COLO829 (cell line): ENCODE data around the gene RASAL1.

Experiments used
- DNase-seq: peaks from one replicate; pipeline ENCODE4 v3.0.0; 2012; ENCODE audit warnings: low spot score

The RASAL1 gene

DNA sequence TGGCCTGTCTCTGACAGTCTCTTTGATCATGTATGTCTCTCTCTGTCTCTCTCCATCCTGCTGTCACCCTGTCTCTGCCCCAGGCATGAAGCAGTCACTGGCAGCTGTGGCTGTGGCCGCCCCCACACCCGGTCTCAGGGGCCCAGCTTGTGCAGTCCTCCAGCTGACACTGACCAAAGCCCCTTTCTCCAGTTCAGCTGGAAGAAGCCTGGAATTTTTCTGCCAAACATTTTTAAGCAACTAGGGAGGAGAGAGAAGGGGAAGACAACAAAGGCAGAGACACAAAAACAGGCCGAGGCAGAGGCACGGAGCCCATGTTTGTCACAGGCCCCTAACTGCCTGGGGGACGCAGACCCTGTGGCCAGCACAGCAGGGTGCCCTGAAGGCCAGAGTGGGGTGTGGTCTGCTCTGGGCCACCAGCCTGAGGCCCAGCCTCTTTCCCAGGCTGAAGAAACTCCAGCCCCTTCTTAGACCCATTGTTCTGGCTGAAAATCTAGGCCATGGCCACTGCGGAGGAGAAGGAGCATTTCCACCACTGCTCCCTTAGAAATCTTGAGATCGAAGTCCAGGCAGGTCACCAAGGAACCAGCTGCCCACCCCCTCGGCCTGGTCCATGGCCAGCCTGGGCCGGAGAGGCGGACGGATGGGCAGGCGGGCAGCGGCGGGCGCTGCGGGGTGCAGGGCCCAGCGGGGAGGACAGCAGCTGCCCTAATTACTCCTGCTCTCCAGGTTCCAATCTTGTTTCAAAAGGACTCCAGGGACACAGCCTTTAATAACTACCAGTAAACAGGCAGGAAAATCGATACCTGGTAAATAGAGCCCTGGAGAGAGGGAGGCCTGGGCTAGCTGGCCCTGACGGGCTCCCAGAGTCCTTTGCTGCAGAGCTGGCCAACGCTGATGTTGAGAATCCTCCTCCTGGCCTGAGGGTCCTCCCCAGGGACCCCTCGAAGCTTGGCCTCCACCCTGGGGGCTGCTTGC is 64.1 kb downstream of the RASAL1 start:
- no peak for DNase-seq

DNA sequence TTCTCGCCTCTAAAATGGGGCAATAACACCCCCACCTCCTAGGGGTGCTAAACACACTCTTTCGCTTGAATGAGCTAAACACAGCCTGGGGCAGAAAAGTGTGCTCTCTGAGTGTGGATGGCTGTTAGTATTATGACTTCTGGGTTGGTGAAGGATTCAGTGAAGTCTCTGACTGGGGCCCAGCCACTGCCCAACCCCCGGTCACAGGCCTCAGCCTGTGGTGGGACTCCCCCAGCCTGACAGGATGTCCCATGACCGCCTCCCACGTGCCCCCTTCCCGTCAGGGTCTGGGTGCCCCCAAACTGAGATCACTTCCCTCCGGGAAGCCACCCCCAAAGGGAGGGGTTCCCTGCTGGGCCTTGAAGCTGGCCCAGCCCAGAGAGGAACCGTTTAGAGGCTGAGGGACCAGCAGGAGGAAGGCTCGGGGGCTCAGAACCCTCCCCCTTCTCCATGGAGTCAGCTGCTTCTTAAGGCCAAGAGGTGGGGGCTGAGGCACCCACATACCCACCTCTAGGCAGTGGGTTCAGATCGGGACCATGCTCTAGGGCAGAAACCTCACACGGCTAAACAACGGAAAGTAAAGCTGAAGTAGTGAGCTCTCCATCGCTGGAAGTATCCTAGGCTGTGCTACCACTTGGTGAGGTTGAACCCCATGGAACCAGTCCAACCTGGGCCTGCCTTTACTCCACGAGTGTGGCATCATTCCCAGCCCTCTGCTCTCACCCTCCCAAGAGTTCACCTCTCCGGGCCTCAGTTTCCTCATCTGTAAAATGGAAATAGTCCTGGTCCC is 65.2 kb downstream of the RASAL1 start:
- no peak for DNase-seq

DNA sequence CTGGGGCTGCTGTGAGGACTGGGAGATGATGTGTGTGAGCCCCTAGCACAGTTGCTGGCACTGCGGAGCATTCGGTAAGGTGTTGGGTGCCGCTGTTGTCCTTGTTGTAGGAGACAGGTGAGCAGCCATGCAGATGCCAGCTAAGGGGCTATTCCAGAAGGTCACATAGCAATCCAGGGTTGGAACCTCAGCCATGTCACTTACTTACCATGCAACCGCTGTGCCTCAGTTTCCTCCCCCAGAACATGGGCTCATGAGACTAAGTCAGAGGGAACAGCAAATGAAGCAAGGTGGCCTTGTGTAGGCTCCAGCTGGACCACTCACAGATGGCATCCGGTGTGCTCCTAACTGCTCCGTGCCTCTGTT is 65.8 kb downstream of the RASAL1 start:
- DNase-seq, result no peak

DNA sequence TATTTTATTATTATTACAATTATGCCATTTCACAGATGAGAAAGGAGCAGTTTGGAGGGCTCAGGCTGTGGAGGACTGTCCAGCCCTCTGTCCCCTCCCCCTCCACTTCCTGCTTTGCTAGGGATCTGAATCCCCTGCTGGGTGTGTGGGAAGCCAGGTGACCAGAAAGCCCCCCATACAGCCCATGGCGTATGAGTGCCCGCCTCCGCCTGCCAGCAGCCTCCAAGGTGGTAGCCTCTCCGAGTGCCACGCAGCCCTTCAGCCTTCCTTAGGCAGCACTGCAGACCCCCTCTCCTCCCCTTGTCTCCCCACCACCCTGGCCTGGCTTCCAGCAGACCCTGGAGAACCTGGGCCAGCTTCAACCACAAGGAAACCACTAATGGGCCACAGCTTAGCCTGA is 66.4 kb downstream of the RASAL1 start:
- no peak for DNase-seq

DNA sequence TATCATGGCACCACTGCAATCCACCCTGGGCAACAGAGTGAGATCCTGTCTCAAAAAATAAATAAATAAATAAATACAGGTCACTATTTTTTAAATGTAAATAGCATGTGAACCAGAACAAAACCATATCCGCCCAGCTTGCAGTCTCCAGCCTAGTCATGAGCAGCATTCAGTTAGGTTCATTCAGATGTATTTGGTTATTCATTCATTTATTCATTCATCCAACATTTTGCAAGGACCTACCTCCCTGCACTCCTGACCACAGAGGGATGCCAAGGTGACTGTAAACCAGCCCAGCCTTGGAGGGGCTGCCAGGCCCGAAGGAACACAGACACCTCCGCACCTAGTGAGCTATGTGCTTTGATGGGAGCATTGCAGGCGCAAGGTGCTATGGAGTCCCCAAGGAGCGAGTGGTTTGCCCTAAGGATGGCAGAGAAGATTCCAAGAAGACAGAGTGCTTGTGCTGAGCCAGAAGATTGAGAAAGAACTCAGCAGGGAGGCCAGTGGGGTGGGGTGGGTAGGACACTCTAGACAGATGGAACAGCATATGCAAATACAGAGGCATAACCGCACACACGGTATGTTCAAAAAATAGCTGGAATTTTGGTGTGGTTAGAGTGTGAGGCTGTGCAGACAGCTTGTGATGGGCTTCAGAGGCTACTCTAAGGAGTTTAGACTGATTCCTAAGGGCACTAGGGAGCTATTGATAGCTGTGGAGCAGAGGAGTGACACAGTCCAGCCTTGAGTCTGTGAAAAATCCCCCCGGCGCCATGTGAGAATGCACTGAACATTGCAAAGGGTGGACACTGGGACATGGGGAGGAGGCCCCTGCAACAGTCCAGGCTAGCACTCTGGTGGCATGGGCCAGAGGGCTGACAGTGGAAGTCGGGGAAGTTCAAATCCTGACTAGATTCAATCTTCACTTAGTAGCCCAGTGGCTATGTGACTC is 67.3 kb downstream of the RASAL1 start:
- DNase-seq, result no peak

DNA sequence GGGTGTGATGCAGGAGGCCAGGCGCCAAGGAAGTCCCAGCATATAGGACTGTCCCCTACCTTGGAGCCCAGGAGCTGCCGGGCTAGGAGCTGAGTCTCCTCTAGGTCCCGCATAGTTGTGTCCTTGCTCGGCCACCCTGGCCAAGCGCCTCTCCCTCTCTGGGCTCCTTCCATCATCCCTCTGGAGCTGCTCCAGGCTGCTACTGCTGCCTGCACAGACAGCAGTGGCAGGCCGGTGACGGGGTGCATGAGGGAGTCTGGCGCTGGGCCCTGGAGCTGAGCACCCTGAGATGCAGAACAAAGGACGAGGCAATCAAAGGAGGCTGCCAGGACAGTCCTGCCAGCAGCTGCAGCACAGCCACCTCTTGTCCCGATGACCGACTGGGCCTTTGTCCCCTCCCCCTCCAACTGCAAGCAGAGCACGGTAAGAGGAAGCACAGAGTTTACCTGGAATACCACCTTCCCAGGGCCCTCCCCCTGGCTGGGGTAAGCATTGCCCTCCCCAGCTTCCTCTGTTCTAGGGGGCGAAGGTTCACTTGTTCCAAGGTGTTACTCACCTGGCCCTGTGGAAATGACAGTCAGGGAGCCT is 68.7 kb downstream of the RASAL1 start:
- no peak for DNase-seq

DNA sequence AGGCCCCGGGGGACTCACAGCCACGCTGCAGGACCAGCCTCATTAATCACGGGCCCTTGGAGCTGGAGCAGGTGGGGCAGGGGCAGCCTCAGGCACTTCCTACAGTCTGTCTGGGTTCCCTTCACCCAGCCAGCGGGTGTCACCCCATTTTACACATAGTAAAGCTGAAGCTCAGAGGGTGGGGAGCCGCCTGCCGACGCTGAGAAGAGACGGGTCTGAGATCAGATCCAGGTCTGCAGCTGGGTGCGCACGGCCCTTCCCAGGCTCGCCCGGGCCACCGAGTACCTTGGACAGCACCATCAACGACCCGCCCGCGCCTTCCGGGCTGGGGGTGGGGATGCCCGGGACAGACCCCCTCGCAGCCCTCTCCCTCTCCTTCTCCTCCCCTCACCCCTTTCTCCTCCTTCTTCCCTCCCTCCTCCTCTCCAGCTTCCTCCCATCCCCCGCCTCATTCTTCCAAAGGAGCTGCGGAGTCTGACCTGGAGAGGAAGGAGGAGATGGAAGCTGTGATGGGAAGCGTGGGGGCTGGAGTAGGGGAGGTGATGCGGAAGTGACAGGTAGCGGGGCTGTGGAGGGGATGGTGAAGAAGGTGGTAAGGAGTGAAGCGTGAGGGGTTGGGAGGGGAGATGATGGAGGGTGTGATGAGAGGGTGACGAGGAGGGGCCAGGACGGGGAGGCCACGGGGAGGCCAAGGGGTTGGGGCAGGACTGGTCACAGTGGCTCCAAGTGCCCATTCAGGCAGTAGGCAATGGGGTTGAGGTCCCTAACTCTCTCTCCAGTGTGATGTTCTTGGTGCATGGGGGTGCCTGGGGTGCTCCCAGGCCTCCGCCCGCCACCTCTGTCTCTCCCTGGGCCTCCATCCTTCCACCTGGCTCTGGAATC is 70.2 kb downstream of the RASAL1 start:
- DNase-seq, result no peak

DNA sequence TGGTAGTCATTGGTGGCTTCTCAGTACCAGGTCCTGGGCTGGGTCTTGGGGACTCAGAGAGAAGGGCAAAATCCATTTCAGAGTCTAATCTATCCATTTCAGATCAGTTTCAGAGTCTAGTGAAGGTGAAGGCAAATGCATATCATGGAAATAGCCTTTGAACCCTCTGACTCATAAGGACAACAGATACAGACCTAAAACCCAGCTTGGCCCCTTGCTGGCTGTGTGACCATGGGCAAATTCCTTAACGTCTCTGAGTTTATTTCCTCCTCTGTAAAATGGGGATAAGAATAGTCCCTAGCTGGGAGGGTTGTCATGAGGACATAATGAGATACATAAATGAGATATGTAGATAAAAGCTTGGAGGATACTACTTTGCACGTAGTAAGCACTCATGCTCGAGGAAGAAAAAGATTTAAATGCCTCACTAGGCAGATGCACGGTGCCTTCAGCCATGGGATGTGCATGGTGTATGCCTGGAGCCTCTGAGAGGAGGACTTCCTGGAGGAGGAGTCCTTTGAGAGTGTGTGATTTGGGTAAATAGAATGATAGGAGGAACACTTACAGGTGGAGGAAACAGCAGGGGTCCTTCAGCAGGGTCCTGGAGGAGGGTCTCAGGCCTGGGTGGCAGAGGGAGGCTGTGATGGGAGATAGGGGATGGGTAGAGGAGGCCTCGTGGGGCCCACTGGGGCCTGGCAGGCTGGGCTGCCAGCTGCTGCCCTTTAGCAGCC is 71.0 kb downstream of the RASAL1 start:
- no peak for DNase-seq

DNA sequence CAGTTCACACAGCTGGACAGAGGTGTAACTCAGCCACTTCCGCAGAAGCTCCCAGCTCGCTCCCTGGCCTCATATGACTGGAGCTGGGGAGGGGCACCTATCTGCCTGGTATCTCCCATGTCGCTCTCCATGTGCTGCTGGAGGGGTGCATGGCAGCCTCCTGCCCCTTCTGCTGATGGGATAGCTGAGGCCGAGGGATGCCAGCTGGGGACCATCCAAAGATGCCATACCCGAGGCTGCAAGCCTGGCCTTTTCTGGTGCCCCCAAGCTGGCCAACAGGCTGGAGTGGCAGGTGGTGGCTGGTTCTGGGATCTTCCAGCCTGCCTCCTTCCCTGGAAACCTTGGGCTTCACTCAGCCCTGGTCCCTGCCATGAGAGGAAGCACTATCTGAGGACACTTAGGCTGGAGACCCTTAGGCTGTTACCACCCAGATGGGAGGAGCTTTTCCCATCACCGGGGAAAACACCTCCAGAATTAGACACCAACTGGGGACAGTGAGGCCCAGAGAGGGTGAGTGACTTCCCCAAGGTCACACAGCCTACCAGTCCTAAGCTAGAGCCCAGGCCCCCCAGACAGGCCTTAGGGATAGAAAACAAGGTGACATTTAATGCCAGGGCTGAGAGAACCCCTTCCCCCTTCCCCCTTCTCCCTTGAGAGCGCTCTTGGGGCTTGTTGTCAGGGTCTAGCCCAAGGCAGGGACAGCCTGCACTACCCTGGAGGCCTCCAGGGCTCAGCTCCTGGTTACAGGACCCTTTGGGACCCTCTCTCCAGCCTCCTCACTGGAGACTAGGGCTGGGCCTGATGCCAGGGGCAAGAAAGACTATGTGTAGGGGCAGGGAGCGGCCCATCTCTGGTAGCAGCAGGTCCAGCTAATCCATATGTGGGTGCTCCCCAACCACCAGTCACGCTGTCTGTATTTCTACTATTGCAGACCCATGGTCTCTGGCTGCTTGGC is 71.9 kb downstream of the RASAL1 start:
- no peak for DNase-seq

DNA sequence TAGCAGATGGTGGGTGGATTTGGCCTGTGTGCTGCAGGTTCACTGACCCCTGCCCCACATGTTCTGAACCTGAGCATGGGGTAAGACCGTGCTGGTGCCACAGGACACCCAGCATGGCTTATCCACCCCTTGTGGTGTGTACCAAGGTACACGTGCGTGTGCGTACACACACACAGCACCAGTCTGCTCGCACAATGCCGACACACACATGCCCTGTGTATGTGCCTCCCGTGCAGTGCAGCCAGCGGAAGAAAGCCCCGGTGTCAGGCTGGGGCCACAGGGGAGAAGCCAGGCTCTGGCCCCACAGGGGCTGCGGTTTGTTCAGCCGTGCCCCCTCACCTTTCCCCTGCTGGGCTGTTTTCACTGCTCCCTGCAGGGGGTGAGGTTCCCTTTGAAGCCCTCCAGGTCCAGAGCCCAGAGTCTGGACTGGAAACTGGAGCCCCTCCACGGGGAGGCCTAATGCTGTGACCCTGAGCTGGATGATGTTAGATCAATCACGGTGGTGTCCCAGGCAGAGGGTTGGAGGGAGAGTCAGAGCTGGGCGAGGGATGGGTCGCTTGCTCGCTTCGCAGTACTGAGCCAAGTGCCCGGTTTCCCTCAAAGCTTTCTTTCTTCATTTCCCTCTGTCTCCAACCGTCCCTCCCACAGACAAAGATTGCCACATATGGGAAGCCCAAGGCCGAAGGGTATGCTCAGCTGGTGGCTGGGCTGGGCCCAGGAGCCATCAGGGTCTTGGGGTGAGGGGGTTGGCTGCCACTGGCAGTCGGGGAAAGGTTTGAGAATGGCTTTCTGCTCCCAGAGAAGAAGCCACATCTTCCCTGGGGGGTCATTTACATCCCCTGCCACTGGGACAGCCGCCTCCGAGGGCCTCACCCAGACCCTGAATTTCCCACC is 72.8 kb downstream of the RASAL1 start:
- DNase-seq, result no peak

DNA sequence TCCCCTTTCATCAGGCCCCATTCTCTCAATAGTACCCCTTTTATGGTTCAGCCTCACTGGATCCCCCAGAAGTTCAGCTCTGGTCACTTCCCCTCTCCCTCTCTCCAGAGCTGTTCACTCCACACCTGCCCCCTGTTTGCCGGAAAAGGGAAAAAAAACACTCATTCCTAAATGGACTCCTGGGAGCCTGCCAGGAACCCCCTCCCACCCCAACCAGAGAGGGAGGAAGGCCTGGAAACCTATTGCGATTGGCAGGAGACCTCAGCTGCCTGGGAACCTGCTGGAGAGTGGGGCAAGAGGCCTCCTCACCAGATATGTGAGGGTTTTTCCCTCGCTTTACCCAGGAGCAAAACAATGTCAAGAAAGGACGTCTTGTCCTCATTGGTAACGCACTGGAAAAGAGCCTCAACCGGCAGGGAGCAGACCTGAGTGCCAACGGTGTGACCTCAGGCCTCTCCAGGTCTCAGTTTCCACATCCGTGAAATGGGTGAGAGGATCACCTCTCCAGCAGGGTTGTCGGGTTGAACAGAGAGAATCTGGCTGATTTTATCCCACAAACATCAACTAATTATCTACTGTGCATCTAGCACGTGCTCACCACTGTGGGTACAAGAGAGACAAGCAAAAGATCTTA is 74.4 kb downstream of the RASAL1 start:
- no peak for DNase-seq

DNA sequence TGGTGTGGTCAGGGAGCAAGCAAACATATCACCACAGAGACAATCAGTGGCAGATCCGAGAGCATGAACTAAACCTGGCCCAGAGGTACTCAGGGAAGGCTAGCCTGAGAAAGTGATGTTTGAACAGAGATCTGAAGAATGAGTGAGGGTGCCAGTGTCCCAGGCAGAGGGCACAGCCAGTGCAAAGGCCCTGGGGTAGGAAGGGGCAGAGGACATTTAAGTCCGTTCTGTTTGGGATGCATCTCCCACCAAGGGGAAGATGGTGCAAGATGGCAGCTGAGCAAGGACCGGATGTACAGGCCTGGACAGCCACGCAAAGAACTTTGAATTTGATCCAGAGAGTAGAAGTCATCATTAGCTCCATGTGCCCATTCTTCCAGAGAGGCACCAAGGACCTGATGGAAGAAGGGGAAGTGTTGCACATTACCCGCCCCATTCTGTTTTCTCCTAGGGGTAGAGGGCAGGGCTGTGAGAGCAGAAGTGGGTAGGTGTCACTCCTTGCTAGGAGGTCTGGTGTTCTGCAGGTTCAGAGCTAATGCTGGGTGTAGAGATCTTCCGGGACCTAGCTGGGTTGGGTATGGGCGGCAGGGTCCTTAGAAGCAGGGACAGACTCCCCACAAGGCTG is 75.1 kb downstream of the RASAL1 start:
- no peak for DNase-seq

DNA sequence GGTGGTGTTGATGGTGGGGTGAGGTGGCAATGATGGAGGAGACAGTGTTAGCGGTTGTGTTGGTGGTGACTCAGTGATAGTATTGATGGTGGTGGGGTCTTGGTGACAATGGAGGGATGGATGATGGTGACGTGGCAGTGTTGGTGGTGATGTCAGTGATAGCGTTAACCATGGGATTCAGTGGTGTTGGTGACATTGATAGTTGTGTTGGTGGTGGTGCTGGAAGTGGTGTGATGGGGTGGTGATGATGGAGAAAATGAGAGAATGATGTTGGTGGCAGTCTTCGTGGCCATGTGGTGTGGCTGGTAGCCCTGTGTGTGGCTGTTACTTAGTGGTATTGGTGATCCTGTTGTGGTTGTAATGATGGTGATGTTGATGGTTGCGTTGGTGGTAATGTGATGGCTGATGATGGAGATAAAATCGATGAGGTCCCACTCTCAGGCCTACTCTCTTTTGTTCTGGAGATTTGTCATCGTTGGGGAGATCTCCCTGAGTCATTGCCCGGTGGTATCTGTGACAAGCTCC is 76.4 kb downstream of the RASAL1 start:
- DNase-seq, result no peak

DNA sequence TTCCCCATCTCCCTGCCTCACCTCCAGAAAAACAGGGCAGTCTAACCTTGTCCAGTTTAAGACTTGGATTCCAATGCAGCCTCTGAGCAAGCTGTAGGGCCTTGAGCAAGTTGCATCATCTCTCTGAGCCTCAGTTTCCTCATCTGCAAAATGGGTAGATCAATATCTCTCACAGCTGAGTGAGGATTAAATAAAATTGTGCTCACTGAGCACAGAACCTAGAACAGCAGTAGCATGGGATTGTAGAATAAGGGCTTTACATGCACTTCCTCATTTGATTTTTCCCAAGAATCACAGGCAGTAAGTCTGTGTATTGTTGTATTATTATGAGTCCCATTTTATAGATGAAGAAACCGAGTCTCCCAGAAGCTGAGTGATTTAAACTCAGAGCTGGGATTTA is 77.0 kb downstream of the RASAL1 start:
- no peak for DNase-seq

DNA sequence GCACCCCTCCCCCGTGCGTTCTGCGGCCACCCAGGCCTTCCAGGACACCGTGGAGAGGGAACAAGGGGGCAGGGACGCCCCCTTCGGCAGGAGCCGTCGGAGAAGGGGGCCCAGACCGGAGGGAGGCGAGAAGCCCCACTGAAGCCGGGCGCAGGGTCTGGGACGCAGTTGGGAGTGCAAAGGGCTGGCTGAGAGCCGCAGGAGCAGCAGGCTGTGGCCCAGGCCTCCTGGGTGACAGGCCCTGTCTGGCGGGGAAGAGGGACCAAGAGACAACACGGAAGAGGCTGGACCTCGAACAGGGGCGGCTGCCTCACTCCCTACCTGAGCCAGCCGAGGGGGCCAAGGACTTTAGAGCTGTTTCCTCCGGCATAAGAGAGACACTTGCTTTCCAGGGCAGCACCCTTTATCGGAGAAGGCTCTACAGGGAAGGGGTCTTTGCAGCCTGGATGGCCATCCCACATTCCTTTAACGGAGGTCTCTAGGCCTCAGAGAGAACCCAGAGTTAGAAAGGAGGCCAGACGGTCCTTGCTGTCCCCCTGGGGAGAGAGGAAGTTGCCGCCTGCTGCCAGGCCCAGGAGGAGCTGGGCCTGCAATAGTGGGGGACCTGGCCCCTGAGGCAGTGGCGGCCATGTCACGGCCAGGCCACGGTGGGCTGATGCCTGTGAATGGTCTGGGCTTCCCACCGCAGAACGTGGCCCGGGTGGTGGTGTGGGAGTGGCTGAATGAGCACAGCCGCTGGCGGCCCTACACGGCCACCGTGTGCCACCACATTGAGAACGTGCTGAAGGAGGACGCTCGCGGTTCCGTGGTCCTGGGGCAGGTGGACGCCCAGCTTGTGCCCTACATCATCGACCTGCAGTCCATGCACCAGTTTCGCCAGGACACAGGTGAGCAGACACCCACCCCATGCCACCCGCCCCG is 77.7 kb downstream of the RASAL1 start:
- DNase-seq, result no peak
